Mammary epithelial cell (primary cell): Measurements from ENCODE around the gene YJU2.

ENCODE experiments used
- EZH2 ChIP-seq: IDR thresholded peaks from 2 replicates; pipeline ENCODE4 v1.6.1; 2012; ENCODE audit warnings: low read length, inconsistent platforms, borderline replicate concordance
- TF ChIP-seq, protein P1 (sequence below), 2 donors: IDR thresholded peaks in 1 of 2; conservative IDR thresholded peaks in 1 of 2; 2 replicates each; pipeline ENCODE4 v1.5.1; 2011 to 2012; ENCODE audit warnings: inconsistent platforms in 2 of 2, low read length in 2 of 2, mild to moderate bottlenecking in 2 of 2, control low read depth in 1 of 2, low read depth in 1 of 2; ENCODE audit not compliant: insufficient read depth in 1 of 2; ENCODE audit errors: extremely low read depth in 1 of 2

GRCh38 chr19:4277191-4277696 is 30.4 kb downstream of the YJU2 start:
- TF ChIP-seq, protein P1, sequence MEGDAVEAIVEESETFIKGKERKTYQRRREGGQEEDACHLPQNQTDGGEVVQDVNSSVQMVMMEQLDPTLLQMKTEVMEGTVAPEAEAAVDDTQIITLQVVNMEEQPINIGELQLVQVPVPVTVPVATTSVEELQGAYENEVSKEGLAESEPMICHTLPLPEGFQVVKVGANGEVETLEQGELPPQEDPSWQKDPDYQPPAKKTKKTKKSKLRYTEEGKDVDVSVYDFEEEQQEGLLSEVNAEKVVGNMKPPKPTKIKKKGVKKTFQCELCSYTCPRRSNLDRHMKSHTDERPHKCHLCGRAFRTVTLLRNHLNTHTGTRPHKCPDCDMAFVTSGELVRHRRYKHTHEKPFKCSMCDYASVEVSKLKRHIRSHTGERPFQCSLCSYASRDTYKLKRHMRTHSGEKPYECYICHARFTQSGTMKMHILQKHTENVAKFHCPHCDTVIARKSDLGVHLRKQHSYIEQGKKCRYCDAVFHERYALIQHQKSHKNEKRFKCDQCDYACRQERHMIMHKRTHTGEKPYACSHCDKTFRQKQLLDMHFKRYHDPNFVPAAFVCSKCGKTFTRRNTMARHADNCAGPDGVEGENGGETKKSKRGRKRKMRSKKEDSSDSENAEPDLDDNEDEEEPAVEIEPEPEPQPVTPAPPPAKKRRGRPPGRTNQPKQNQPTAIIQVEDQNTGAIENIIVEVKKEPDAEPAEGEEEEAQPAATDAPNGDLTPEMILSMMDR (conservative IDR thresholded peaks at IDR 0.05 in 1 of 2, IDR thresholded peaks at IDR 0.05 in 1 of 2; ENCODE audit: extremely low read depth in 1 of 2, insufficient read depth in 1 of 2, low read depth in 1 of 2, low read length in 2 of 2) = no peak
- no peak for TF ChIP-seq EZH2
